Endometrium (tissue), 2 donors: ENCODE data around the gene RGL1.
A peak's percentile ranks its signal among the peaks of the same experiment; 100 is the strongest.

Experiments used
- FAIRE-seq: peaks from 2 replicates; lab custom pipeline; 2012; peaks lifted over from hg19 to GRCh38; lab: Jason Lieb, UNC
- donor health status: control.
- donor health status: control.

Gene RGL1

GRCh38 chr1:183787704-183788103, 17.2 kb upstream of the RGL1 start:
- FAIRE-seq, result no peak

GRCh38 chr1:183791319-183791718, 13.6 kb upstream of the RGL1 start:
- FAIRE-seq, result peak; percentile 55

- FAIRE-seq, result no peak
These were observed 12.6 kb upstream of the RGL1 start for GRCh38 chr1:183792300-183792699.

- no peak for FAIRE-seq
These were observed 10.8 kb upstream of the RGL1 start for GRCh38 chr1:183794088-183794487.

GRCh38 chr1:183800449-183800848, 4.5 kb upstream of the RGL1 start:
- FAIRE-seq, result no peak

GRCh38 chr1:183801649-183802048, 3.3 kb upstream of the RGL1 start:
- FAIRE-seq, result no peak

- no peak for FAIRE-seq
These were observed 533 bp upstream of the RGL1 start for GRCh38 chr1:183804387-183804786.

GRCh38 chr1:183806125-183806524, 1.2 kb downstream of the RGL1 start:
- FAIRE-seq, result no peak

GRCh38 chr1:183806675-183807074, 1.8 kb downstream of the RGL1 start:
- no peak for FAIRE-seq

- FAIRE-seq, result no peak
These were observed 2.7 kb downstream of the RGL1 start for GRCh38 chr1:183807549-183808168.

GRCh38 chr1:183808296-183809027, 3.5 kb downstream of the RGL1 start:
- FAIRE-seq, result no peak

- FAIRE-seq, result no peak
These were observed 5.2 kb downstream of the RGL1 start for GRCh38 chr1:183810121-183810520.

GRCh38 chr1:183810756-183811544, 6.0 kb downstream of the RGL1 start:
- FAIRE-seq, result no peak

- FAIRE-seq, result no peak
These were observed 7.2 kb downstream of the RGL1 start for GRCh38 chr1:183812128-183812527.

- FAIRE-seq, result no peak
These were observed 8.0 kb downstream of the RGL1 start for GRCh38 chr1:183812686-183813569.

- FAIRE-seq, result no peak
These were observed 9.3 kb downstream of the RGL1 start for GRCh38 chr1:183814121-183814681.

GRCh38 chr1:183816110-183816509, 11.2 kb downstream of the RGL1 start:
- no peak for FAIRE-seq

- FAIRE-seq, result no peak
These were observed 12.8 kb downstream of the RGL1 start for GRCh38 chr1:183817576-183818288.

GRCh38 chr1:183819059-183819458, 14.1 kb downstream of the RGL1 start:
- no peak for FAIRE-seq

GRCh38 chr1:183821309-183821888, 16.5 kb downstream of the RGL1 start:
- no peak for FAIRE-seq
